GM23248 (cell line): ENCODE measurements around the gene DARS1. TPM values are rescaled to one million over a fixed set of nuclear protein-coding genes. Genes with fewer than 3 reads are reported as not detected.
"Not testable (repeated sequence)": the region's sequence is repeated elsewhere in the genome, so short reads cannot be mapped to it uniquely, and the experiment has no call there.

ENCODE experiments used
- DNase-seq: peaks from one replicate; pipeline ENCODE4 v3.0.0-alpha.2; 2015
- H2AFZ ChIP-seq: fragments of 200-600 bp; sonication (generic); 2 replicates; pipeline ENCODE4 v1.6.1; 2016; ENCODE audit warnings: antibody characterized with exemption
- H3F3A ChIP-seq: fragments of 200-600 bp; sonication (generic); 2 replicates; pipeline ENCODE4 v1.6.1; 2016; ENCODE audit warnings: mild to moderate bottlenecking, antibody characterized with exemption, mixed run types; ENCODE audit not compliant: insufficient read depth
- H3K27ac ChIP-seq: fragments of 200-600 bp; sonication (generic); 2 replicates; pipeline ENCODE4 v1.5.1; 2016; ENCODE audit warnings: mild to moderate bottlenecking
- H3K27me3 ChIP-seq: fragments of 200-600 bp; sonication (generic); replicated peaks from 2 replicates; pipeline ENCODE4 v1.6.1; 2016; ENCODE audit warnings: mild to moderate bottlenecking; ENCODE audit not compliant: insufficient read depth
- H3K36me3 ChIP-seq: fragments of 200-600 bp; sonication (generic); 2 replicates; pipeline ENCODE4 v1.6.1; 2016; ENCODE audit warnings: low read depth, mild to moderate bottlenecking
- H3K4me1 ChIP-seq: fragments of 200-600 bp; sonication (generic); 2 replicates; pipeline ENCODE4 v1.6.1; 2016; ENCODE audit warnings: mild to moderate bottlenecking; ENCODE audit not compliant: insufficient read depth
- H3K4me2 ChIP-seq: fragments of 200-600 bp; sonication (generic); one replicate; pipeline ENCODE4 v1.6.1; 2016; ENCODE audit warnings: mild to moderate bottlenecking; ENCODE audit not compliant: unreplicated experiment
- H3K4me3 ChIP-seq: fragments of 200-600 bp; sonication (generic); 2 replicates; pipeline ENCODE4 v1.5.1; 2016; ENCODE audit warnings: mild to moderate bottlenecking
- H3K79me2 ChIP-seq: fragments of 200-600 bp; sonication (generic); 2 replicates; pipeline ENCODE4 v1.6.1; 2016; ENCODE audit warnings: mild to moderate bottlenecking; ENCODE audit not compliant: insufficient read depth
- H3K9ac ChIP-seq: fragments of 200-600 bp; sonication (generic); 2 replicates; pipeline ENCODE4 v1.6.1; 2016; ENCODE audit warnings: mild to moderate bottlenecking
- H3K9me2 ChIP-seq: fragments of 200-600 bp; sonication (generic); 2 replicates; pipeline ENCODE4 v1.6.1; 2016; ENCODE audit warnings: mixed run types, mild to moderate bottlenecking, moderate library complexity; ENCODE audit not compliant: insufficient read depth
- H3K9me3 ChIP-seq: fragments of 200-600 bp; sonication (generic); one replicate; pipeline ENCODE4 v1.6.1; 2017; ENCODE audit warnings: low read depth
- H4K20me1 ChIP-seq: fragments of 200-600 bp; sonication (generic); 2 replicates; pipeline ENCODE4 v1.6.0; 2016; ENCODE audit not compliant: insufficient read depth
- EZH2 ChIP-seq: fragments of 200-600 bp; sonication (generic); IDR thresholded peaks from 2 replicates; pipeline ENCODE4 v1.6.1; 2018; ENCODE audit warnings: antibody characterized with exemption, mild to moderate bottlenecking; ENCODE audit not compliant: insufficient read depth, poor library complexity, severe bottlenecking
- EZH2phosphoT487 ChIP-seq: fragments of 200-600 bp; sonication (generic); IDR thresholded peaks from 2 replicates; pipeline ENCODE4 v1.6.1; 2018; ENCODE audit warnings: antibody characterized with exemption, moderate library complexity, mild to moderate bottlenecking, low read depth; ENCODE audit not compliant: insufficient read depth
- WGBS, 2 experiments: methylation state at CpG; one replicate each; pipeline ENCODE4 v1.1.6; 2015 to 2017; ENCODE audit warnings: low lambda C conversion rate in 2 of 2, low coverage in 1 of 2; ENCODE audit errors: missing lambda C conversion rate in 2 of 2; 5-methylcytosine and 5-hydroxymethylcytosine counted together
- in situ Hi-C: fragments of 300-500 bp; cut with MboI; formaldehyde crosslinking; loops from 2 replicates; pipeline ENCODE4 v1.15.0; 2020
- polyA plus RNA-seq: library from polyadenylated mRNA; unstranded; fragments of >200 nt; fragmentation: Nextera tagmentation; extraction: Ambion mirVana; gene quantifications from 2 replicates; pipeline ENCODE4 v1.2.1, GENCODE V29; 2016
- total RNA-seq: library from RNA; depleted of rRNA; stranded (reverse); fragments of >200 nt; shearing (Covaris generic); gene quantifications from 2 replicates; pipeline ENCODE4 v1.2.3, GENCODE V29; 2014

The DARS1 gene
- total and polyA plus RNA-seq, 2 experiments from 2014 or later, result 109 to 121 TPM

GRCh38 chr2:135965756-135966155 is 19.7 kb downstream of the DARS1 start:
- Histone ChIP-seq H3K4me3 (no peak overlapping the region), H4K20me1 (0 out of 2 replicates have a peak, but pooled peaks cover 3% of the 10 kb centered on the region), H3K9me3 (no peaks in the 10 kb centered on the region), H2AFZ (no peak overlapping the region), H3K27me3 (no peaks in the 10 kb centered on the region), H3F3A (peaks cover 8% of the 10 kb centered on the region; the same call in 1 of the 2 replicates), H3K79me2 (peaks cover 91% of the 10 kb centered on the region), H3K9ac (no peak overlapping the region), H3K9me2 (no peaks in the 10 kb centered on the region), H3K36me3 (no peaks in the 10 kb centered on the region; the same call in 1 of the 2 replicates), H3K27ac (no peak overlapping the region), H3K4me1 (peaks cover 7% of the 10 kb centered on the region), H3K4me2 (no peak overlapping the region)
- DNase-seq, result no peak
- 92 to 98% methylated on average over 1 of the region's 1 CpG for WGBS, 2 experiments
- in situ Hi-C loops, result no loop called here
- TF ChIP-seq EZH2, result no peak

- H3K9me2 ChIP-seq, H3F3A ChIP-seq, DNase-seq, H2AFZ ChIP-seq, H3K9me3 ChIP-seq, in situ Hi-C loops, H3K9ac ChIP-seq, H3K4me3 ChIP-seq, H3K4me2 ChIP-seq, H3K27ac ChIP-seq, H3K27me3 ChIP-seq, H4K20me1 ChIP-seq, H3K36me3 ChIP-seq: not testable (repeated sequence)
- WGBS, 2 experiments, result 96% methylated on average over 11 of the region's 11 CpGs
- peaks cover 89% of the 10 kb centered on the region for H3K79me2 ChIP-seq
- peaks cover 15% of the 10 kb centered on the region for H3K4me1 ChIP-seq
These were observed 21.0 kb downstream of the DARS1 start for GRCh38 chr2:135964404-135964803.

- H3K36me3 ChIP-seq, result no peaks in the 10 kb centered on the region; the same call in 1 of the 2 replicates
- in situ Hi-C loops, result no loop called here
- peaks cover 87% of the 10 kb centered on the region for H3K79me2 ChIP-seq
- WGBS, 2 experiments, result 89 to 92% methylated on average over 11 of the region's 11 CpGs
- H3K9ac ChIP-seq, result no peak overlapping the region
- peaks cover 15% of the 10 kb centered on the region for H3K4me1 ChIP-seq
- no peak overlapping the region for H3K27ac ChIP-seq
- H3F3A ChIP-seq, result peaks cover 8% of the 10 kb centered on the region; the same call in 1 of the 2 replicates
- H3K4me2 ChIP-seq, result no peak overlapping the region
- H3K27me3 ChIP-seq, result no peaks in the 10 kb centered on the region
- no peaks in the 10 kb centered on the region for H3K9me3 ChIP-seq
- H3K9me2 ChIP-seq, result no peaks in the 10 kb centered on the region
- H4K20me1 ChIP-seq, result 0 out of 2 replicates have a peak, but pooled peaks cover 8% of the 10 kb centered on the region
- H3K4me3 ChIP-seq, result no peak overlapping the region
- no peak overlapping the region for H2AFZ ChIP-seq
- TF ChIP-seq EZH2, result no peak
- TF ChIP-seq EZH2phosphoT487, result no peak
- DNase-seq, result no peak
These were observed 21.6 kb downstream of the DARS1 start for GRCh38 chr2:135963841-135964240.

DNA sequence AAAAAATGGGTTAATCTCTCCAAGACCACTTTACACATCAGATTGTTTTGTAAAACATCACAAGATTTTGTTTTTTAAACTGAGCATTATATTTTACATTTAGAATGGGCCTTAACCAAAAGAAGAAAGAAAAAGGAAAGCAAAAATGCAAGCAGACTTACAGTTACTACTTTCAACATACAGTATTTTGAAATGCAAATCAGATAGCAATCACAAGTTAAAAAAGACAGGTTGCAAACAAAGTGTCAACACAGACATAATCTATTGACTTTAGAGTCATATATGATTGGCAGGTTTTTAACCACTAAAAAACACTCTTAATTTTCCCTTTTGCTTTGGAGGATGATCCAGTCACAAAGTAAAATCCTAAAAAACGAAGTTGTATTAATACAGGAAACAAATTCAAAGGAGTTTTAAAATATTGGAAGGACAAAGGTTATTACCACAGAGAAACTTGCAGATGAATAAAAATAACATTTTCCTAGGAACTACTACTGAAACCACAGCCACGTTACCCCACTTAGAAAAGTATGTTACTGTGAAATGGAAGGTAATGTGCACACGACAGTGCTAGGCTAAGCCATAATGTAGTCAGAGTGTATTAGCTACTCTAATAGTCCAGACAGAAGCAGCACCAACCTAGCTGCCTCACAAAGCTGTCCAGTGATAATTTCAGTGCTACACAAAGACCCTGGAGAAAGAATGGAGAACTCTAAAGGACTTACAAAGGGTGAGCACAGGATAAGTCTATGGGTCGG is 22.9 kb downstream of the DARS1 start:
- no peak overlapping the region for H3K4me3 ChIP-seq
- peaks cover 15% of the 10 kb centered on the region for H3K4me1 ChIP-seq
- H3K9me3 ChIP-seq, result no peaks in the 10 kb centered on the region
- H3F3A ChIP-seq, result peaks cover 8% of the 10 kb centered on the region; the same call in 1 of the 2 replicates
- DNase-seq, result no peak
- 0 out of 2 replicates have a peak, but pooled peaks cover 8% of the 10 kb centered on the region for H4K20me1 ChIP-seq
- in situ Hi-C loops, result no loop called here
- H2AFZ ChIP-seq, result no peak overlapping the region
- H3K36me3 ChIP-seq, result no peaks in the 10 kb centered on the region; the same call in 1 of the 2 replicates
- H3K9me2 ChIP-seq, result no peaks in the 10 kb centered on the region
- no peak for TF ChIP-seq EZH2phosphoT487
- no peak for TF ChIP-seq EZH2
- H3K4me2 ChIP-seq, result no peak overlapping the region
- H3K27me3 ChIP-seq, result no peaks in the 10 kb centered on the region
- no peak overlapping the region for H3K9ac ChIP-seq
- peaks cover 87% of the 10 kb centered on the region for H3K79me2 ChIP-seq
- no peak overlapping the region for H3K27ac ChIP-seq
- 97 to 98% methylated on average over 4 of the region's 4 CpGs for WGBS, 2 experiments
